Measurements from ENCODE around the gene RNF222. TPM values are rescaled to one million over a fixed set of nuclear protein-coding genes. Genes with fewer than 3 reads are reported as not detected.

RNF222 gene
- total RNA-seq, 1 experiment from 2014 or later, result not detected

DNA sequence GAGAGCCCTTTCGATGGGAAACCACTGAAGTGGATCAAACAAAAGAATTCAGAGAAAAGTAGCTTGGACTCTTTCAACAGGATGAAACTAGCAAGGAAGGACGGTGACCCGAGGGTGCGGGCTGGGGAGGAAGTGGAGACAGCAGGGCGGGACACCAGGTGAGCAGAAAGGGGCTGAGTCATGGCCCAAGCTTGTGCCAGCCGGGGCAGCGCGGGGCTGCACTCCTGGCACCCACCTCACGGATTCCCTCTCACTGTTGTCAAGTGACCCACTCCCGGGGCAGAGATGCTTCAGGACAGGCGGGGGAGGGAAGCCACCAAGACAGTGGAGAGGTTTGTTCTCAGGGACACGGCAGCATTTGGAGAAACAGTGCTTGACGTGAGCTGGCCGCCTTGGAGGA, 10.7 kb upstream of the RNF222 start:
- no peak overlapping the region for H3K27ac Mint-ChIP-seq (ENCODE audit: unreplicated experiment)
- no peaks in the 10 kb centered on the region for H3K36me3 ChIP-seq (ENCODE audit: control insufficient read depth, insufficient read depth, low read length)
- H3K4me1 Mint-ChIP-seq (ENCODE audit: low read depth, unreplicated experiment), result no peaks in the 10 kb centered on the region
- H3K9me3 ChIP-seq, result no peaks in the 10 kb centered on the region
- no peaks in the 10 kb centered on the region for H3K9me3 Mint-ChIP-seq (ENCODE audit: unreplicated experiment)
- peaks cover 5% of the 10 kb centered on the region for H3K36me3 Mint-ChIP-seq (ENCODE audit: insufficient read depth, unreplicated experiment)
- ChIA-PET CTCF (no interaction called here), POLR2A (no interaction called here)
- H3K4me1 ChIP-seq, result no peaks in the 10 kb centered on the region
- TF ChIP-seq, protein P1, sequence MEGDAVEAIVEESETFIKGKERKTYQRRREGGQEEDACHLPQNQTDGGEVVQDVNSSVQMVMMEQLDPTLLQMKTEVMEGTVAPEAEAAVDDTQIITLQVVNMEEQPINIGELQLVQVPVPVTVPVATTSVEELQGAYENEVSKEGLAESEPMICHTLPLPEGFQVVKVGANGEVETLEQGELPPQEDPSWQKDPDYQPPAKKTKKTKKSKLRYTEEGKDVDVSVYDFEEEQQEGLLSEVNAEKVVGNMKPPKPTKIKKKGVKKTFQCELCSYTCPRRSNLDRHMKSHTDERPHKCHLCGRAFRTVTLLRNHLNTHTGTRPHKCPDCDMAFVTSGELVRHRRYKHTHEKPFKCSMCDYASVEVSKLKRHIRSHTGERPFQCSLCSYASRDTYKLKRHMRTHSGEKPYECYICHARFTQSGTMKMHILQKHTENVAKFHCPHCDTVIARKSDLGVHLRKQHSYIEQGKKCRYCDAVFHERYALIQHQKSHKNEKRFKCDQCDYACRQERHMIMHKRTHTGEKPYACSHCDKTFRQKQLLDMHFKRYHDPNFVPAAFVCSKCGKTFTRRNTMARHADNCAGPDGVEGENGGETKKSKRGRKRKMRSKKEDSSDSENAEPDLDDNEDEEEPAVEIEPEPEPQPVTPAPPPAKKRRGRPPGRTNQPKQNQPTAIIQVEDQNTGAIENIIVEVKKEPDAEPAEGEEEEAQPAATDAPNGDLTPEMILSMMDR (IDR thresholded peaks at IDR 0.05; ENCODE audit: insufficient read depth in 1 of 2, low read depth in 1 of 2, low read length in 1 of 2, severe bottlenecking in 1 of 2, unreplicated experiment in 1 of 2), result no peak
- no TSS peak for BruUV-seq (replicated peaks)
- no peaks in the 10 kb centered on the region for H3K27me3 ChIP-seq (replicated peaks; ENCODE audit: control insufficient read depth, insufficient read depth, low read length)
- no peak for DNase-seq
- no peak overlapping the region for H3K4me3 ChIP-seq (ENCODE audit: low read depth, low read length)
- no peak overlapping the region for H3K4me3 Mint-ChIP-seq (ENCODE audit: unreplicated experiment)
- intact Hi-C loops (cut with micrococcal nuclease; ENCODE audit: unreplicated experiment), result no loop called here
- H3K27me3 Mint-ChIP-seq (ENCODE audit: insufficient read depth, unreplicated experiment), result no peaks in the 10 kb centered on the region

DNA sequence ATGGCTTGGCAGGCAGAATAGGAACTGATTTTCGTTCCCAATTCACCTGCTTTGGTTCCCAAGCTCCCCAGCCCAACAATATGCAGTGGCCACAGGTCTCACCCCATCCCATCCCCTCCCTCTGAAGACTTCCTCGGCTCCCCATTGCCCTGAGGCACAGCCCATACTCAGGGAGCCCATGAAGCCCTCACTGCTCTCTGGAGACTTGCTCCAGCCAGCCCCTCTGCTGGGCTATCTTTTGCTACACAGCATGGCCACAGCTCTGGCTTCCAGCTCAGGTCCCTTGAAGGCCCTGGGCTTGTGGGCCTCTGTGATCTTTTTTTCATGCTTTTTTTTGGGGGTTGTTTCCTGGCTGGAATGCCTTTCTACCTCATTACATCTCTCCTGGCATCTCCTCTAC, 8.5 kb upstream of the RNF222 start:
- H3K27me3 Mint-ChIP-seq (ENCODE audit: insufficient read depth, unreplicated experiment), result peaks cover under 1% of the 10 kb centered on the region
- H3K36me3 Mint-ChIP-seq (ENCODE audit: insufficient read depth, unreplicated experiment), result peaks cover 5% of the 10 kb centered on the region
- no peaks in the 10 kb centered on the region for H3K9me3 ChIP-seq
- H3K4me3 ChIP-seq (ENCODE audit: low read depth, low read length), result no peak overlapping the region
- no peak for DNase-seq
- ChIA-PET POLR2A (no interaction called here), CTCF (no interaction called here)
- no peaks in the 10 kb centered on the region for H3K27me3 ChIP-seq (replicated peaks; ENCODE audit: control insufficient read depth, insufficient read depth, low read length)
- H3K27ac Mint-ChIP-seq (ENCODE audit: unreplicated experiment), result no peak overlapping the region
- intact Hi-C loops (cut with micrococcal nuclease; ENCODE audit: unreplicated experiment), result no loop called here
- TF ChIP-seq, protein P1 (IDR thresholded peaks at IDR 0.05; ENCODE audit: insufficient read depth in 1 of 2, low read depth in 1 of 2, low read length in 1 of 2, severe bottlenecking in 1 of 2, unreplicated experiment in 1 of 2), result no peak
- H3K4me3 Mint-ChIP-seq (ENCODE audit: unreplicated experiment), result no peak overlapping the region
- no peaks in the 10 kb centered on the region for H3K9me3 Mint-ChIP-seq (ENCODE audit: unreplicated experiment)
- H3K36me3 ChIP-seq (ENCODE audit: control insufficient read depth, insufficient read depth, low read length), result no peaks in the 10 kb centered on the region
- H3K4me1 Mint-ChIP-seq (ENCODE audit: low read depth, unreplicated experiment), result no peaks in the 10 kb centered on the region
- BruUV-seq (replicated peaks), result no TSS peak
- H3K4me1 ChIP-seq, result no peaks in the 10 kb centered on the region

DNA sequence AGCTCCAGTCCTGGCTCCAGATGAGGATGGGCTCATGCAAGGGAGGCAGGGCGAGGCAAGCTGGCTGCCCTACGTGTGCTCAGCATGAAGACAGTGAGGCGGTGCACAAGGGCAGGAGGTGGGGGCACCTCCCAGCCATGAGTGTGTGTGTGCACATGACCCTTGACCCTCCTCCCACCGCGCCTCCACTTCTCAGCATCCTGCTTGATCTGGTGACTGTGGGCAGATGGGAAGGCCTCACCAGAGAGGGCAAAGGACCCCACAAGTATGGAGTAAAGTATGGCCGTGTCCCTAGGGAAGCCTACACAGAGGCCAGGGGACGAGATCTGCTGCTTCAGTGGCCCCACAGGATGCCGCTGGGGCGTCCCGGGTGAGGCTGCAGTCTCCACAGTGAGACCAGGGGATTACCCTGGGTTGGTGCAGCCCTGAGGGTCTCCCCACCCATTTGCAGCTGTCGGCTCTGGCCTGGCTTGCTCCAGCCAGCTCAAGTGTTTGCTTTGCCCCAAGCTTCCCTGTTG, 7.9 kb upstream of the RNF222 start:
- H3K4me3 Mint-ChIP-seq (ENCODE audit: unreplicated experiment), result no peak overlapping the region
- POLR2A ChIA-PET, result no interaction called here
- TF ChIP-seq, protein P1 (IDR thresholded peaks at IDR 0.05; ENCODE audit: insufficient read depth in 1 of 2, low read depth in 1 of 2, low read length in 1 of 2, severe bottlenecking in 1 of 2, unreplicated experiment in 1 of 2), result no peak
- H3K27me3 Mint-ChIP-seq (ENCODE audit: insufficient read depth, unreplicated experiment), result peaks cover 3% of the 10 kb centered on the region
- peaks cover 5% of the 10 kb centered on the region for H3K36me3 Mint-ChIP-seq (ENCODE audit: insufficient read depth, unreplicated experiment)
- H3K27ac Mint-ChIP-seq (ENCODE audit: unreplicated experiment), result no peak overlapping the region
- no peaks in the 10 kb centered on the region for H3K4me1 Mint-ChIP-seq (ENCODE audit: low read depth, unreplicated experiment)
- Histone ChIP-seq H3K36me3 (ENCODE audit: control insufficient read depth, insufficient read depth, low read length) (no peaks in the 10 kb centered on the region), H3K9me3 (no peaks in the 10 kb centered on the region), H3K4me1 (no peaks in the 10 kb centered on the region), H3K27me3 (replicated peaks; ENCODE audit: control insufficient read depth, insufficient read depth, low read length) (no peaks in the 10 kb centered on the region), H3K4me3 (ENCODE audit: low read depth, low read length) (no peak overlapping the region)
- H3K9me3 Mint-ChIP-seq (ENCODE audit: unreplicated experiment), result no peaks in the 10 kb centered on the region
- intact Hi-C loops (cut with micrococcal nuclease; ENCODE audit: unreplicated experiment), result no loop called here
- CTCF ChIA-PET, result no interaction called here
- DNase-seq, result no peak
- no TSS peak for BruUV-seq (replicated peaks)
